ENCODE data around the gene MUC6.

Gene MUC6

GRCh38 chr11:1038361-1038760 is 1.8 kb upstream of the MUC6 start:
- TF ChIP-seq, protein P1, sequence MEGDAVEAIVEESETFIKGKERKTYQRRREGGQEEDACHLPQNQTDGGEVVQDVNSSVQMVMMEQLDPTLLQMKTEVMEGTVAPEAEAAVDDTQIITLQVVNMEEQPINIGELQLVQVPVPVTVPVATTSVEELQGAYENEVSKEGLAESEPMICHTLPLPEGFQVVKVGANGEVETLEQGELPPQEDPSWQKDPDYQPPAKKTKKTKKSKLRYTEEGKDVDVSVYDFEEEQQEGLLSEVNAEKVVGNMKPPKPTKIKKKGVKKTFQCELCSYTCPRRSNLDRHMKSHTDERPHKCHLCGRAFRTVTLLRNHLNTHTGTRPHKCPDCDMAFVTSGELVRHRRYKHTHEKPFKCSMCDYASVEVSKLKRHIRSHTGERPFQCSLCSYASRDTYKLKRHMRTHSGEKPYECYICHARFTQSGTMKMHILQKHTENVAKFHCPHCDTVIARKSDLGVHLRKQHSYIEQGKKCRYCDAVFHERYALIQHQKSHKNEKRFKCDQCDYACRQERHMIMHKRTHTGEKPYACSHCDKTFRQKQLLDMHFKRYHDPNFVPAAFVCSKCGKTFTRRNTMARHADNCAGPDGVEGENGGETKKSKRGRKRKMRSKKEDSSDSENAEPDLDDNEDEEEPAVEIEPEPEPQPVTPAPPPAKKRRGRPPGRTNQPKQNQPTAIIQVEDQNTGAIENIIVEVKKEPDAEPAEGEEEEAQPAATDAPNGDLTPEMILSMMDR (IDR thresholded peaks at IDR 0.05; ENCODE audit: low read depth, low read length): no peak
- DNase-seq (ENCODE audit: extremely low read depth, low read depth): no peak

- DNase-seq (ENCODE audit: extremely low read depth, low read depth): no peak
- TF ChIP-seq, protein P1 (IDR thresholded peaks at IDR 0.05; ENCODE audit: low read depth, low read length): no peak
Measured at GRCh38 chr11:1037506-1038055, 1.1 kb upstream of the MUC6 start.

GRCh38 chr11:1036931-1037330 is 413 bp upstream of the MUC6 start:
- TF ChIP-seq, protein P1 (IDR thresholded peaks at IDR 0.05; ENCODE audit: low read depth, low read length): no peak

GRCh38 chr11:1035577-1036283 is 788 bp downstream of the MUC6 start:
- TF ChIP-seq, protein P1 (IDR thresholded peaks at IDR 0.05; ENCODE audit: low read depth, low read length): no peak

More at GRCh38 chr11:1036931-1037330, 413 bp upstream of the MUC6 start:
- no peak for DNase-seq (ENCODE audit: extremely low read depth, low read depth)

GRCh38 chr11:1034456-1035295 is 1.8 kb downstream of the MUC6 start:
- TF ChIP-seq, protein P1 (IDR thresholded peaks at IDR 0.05; ENCODE audit: low read depth, low read length): no peak
- DNase-seq (ENCODE audit: extremely low read depth, low read depth): no peak

More at GRCh38 chr11:1035577-1036283, 788 bp downstream of the MUC6 start:
- DNase-seq (ENCODE audit: extremely low read depth, low read depth): no peak

DNA sequence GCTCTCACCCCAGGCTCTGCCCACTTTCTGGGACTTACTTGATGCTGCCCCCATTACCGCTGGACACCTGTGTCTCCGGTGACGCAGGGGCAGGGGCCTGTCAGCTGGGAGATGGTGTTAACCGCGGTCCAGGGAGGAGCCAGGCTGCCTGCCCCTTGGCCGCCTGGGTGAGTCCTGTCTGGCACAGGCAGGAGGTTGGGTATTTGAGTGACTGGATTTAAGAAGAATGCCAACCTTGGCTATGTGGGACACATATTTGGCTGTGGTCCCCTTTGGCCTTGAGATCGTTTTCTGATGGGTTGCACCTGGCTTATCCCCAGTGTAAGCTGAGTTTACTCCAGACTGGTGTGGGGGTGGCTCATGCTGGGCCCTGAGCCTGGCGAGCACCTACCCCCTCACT is 2.5 kb downstream of the MUC6 start:
- TF ChIP-seq, protein P1 (IDR thresholded peaks at IDR 0.05; ENCODE audit: low read depth, low read length): no peak
- DNase-seq (ENCODE audit: extremely low read depth, low read depth): no peak
